GM21447 (cell line): ENCODE data around the gene PDE6A.
"Not testable (repeated sequence)": the region's sequence is repeated elsewhere in the genome, so short reads cannot be mapped to it uniquely, and the experiment has no call there.

Source experiments
- ATAC-seq: cut with Tn5 transposase; IDR thresholded peaks from one replicate; pipeline ENCODE4 v1.9.1; 2021; ENCODE audit not compliant: unreplicated experiment

PDE6A gene

DNA sequence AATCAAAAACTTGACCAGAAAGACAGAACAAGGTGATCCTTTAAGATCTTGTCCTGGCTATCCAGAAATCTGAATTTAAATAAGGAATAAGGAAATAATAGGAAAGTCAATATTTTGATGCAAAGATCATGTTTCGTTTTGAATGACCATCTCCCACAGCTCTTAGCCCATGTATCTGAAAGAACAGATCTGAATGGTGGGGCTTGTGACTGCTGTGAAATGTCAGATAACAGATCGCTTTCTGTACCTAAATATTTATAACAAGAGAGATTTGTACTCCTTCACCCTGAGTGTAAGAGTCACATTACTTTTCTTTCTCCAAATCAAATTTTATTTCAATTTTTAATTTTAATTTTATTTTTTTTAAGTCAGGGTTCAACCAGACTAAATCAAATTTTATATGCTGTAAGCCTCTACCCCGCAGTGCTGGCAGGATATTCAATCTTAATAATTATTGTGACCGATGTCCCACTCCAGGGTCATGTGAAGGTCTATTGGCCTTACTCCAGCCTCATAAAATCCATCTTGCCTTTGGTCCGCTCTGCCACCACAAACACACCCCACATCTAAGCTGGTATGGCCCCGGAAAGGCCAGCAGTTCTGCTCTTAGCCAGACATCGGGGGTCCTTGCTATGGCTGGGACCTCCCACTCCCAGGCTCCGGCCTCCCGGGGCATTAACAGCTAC is 9.0 kb upstream of the PDE6A start:
- no peak for ATAC-seq

GRCh38 chr5:149951138-149951749 is 6.7 kb upstream of the PDE6A start:
- no peak for ATAC-seq

- no peak for ATAC-seq
Observed at GRCh38 chr5:149948993-149949392, 4.4 kb upstream of the PDE6A start.

DNA sequence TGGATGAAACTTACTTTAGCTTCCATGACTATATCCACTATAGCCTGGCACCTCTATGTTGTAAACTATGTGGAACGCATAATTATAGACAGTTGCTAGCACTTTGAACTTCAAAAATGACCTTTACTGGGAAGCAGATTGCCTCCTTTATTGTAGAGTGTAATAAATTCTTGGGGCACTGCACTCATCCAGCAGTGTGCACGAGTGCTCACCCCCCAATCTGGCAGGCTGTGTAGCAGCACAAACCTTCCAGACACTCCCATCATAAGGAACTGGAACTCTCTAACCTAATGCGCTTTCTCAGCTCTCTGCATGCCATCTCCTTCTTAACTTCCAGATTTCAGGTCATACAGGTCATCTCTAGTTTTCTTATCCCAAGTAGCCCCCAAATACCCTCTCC is 1.5 kb upstream of the PDE6A start:
- ATAC-seq: no peak

- not testable (repeated sequence) for ATAC-seq
Observed at GRCh38 chr5:149943177-149943949, 1.2 kb downstream of the PDE6A start.

DNA sequence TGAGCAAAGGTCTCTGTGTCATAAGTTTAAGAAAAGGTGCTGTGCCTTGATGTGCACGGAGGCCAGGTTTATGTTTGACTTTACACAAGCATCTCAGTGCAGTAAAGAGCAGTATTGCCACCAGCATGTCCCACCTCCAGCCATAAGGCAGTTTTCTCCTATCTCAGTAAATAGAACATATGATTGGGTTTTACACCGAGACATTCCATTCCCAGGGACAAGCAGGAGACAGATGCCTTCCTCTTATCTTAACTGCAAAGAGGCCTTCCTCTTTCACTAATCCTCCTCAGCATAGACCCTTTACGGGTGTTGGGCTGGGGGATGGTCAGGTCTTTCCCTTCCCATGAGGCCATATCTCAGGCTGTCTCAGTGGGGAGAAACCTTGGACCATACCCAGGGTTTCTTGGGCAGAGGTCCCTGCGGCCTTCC is 1.8 kb downstream of the PDE6A start:
- not testable (repeated sequence) for ATAC-seq

DNA sequence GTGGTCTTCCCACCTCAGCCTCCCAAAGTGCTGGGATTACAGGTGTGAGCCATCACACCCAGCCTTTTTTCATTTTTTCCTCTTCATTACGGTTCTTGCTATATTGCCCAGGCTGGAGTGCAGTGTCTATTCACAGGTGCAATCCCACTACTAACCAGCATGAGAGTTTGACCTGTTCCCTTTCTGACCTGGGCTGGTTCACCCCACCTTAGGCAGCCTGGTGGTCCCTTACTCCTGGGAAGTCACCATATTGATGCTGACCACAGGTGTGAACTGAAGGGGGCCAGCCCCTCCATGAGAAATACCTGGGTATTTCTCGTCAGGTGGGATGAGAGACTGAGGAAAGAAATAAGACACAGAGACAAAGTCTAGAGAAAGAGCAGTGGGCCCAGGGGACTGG is 2.4 kb downstream of the PDE6A start:
- ATAC-seq: no peak

DNA sequence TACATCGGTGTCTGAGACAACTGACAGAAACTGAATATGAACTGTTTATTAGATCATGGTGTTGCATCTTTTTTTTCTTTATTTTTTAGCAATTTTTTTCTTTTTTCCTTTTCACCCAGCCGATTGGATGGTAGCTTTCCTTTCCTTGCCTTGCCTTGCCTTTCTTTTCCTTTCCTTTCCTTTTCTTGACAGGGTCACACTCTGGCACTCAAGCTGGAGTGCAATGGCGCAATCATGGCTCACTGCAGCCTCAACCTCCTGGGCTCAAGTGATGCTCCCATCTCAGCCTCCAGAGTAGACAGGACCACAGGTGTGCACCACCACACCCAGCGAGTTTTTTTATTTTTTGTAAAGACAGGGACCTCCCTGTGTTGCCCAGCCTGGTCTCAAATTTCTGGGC is 2.8 kb downstream of the PDE6A start:
- no peak for ATAC-seq

DNA sequence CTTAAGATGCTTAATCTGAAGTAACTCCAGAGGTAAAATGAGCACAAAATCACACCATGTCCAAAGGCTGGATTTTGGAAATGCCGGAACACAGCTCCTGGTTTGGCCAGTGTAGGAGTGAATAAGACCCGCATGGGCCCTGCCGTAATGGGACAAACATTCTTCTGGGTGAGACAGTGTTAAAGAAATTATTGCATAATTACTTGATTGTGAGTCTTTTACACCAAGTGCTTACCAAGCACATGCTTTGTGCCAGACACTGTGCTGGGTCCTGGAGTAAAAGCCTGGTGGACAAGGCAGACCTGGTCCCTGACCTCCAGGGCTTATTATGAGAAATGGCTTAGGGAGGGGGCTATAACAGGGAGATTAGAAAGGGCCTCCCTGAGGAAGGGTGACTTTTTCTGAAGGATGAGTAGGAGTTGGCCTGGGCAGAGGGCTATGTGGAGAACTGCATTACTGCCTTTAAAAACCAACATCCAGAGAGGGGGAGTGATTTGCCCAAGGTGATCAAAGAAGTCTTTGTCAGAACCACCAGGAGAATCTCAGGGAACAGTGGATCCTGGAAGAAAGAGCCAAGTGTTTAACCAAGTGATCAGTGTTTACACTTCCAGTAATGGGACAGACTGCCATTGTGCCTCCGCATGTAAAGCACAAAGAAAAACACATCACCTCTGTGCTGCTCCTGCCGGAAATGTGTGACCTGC is 3.5 kb downstream of the PDE6A start:
- no peak for ATAC-seq

DNA sequence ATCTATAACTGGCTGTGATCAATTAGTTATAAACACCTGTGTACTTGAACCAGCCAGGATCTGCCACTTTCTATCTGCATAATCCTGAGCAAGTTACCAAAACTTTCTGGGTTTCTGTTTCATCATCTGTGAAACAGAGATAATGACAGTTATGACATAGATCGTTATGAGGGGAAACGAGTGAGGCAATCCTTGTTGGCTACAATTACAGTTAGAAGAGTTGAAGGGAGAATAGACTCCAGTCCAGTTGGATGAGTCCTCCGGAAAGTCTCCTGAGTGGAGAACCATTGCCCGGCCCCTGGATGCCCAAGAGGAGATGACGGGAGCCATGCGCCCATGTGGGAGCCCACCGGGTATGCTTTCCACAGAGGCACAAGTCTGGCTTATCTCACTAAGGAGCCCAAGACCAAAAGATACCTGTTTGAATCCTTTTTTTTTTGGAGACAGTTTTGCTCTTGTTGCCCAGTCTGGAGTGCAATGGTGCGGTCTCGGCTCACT is 4.5 kb downstream of the PDE6A start:
- ATAC-seq: peak; percentile 72

GRCh38 chr5:149939546-149939945 is 5.0 kb downstream of the PDE6A start:
- ATAC-seq: no peak

DNA sequence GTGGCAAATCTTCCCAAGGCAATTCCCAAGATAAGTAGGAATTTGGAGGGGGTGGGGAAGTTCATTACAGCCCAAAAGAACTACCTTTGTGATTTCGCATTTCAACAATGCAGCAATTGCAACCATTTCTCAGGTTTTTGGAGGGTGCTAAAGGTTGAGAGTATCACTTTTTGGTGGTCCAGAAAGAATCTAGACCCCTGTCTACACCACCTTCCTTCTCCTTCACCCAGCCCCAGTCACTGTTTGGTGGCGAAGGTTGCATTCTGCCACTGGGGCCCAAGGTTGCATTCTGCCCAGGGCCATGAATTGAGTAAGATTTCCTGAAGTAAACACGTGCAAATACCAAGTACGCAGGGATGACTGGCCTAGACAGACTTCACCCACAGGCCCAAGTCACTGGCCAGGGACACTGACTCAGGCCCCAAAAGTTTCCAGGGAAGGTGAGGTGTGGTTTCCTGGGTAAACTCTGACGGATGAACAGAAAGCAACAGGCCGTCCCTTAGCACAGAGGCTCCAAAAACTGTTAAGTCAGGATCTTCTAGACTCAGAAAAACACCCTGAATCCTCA is 5.7 kb downstream of the PDE6A start:
- ATAC-seq: no peak

DNA sequence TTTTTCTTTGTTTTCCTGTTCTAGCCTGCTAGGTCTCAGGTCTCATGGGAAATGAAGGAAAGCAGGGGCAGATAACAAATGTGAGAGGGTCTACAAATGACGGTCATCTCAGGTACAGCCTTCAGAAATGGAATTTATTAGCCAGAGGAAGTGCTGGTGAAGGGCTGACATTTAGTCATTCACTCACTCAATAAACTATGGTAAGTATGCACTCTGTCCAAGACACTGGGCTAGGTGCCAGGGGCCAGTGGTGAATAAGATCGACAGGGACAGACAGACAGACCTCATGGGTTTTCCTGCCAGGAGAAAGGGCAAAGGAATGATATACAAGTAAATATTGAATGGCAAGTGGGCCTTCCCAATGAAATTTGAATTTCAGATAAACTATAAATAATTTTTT is 6.3 kb downstream of the PDE6A start:
- ATAC-seq: no peak

GRCh38 chr5:149937610-149938009 is 7.0 kb downstream of the PDE6A start:
- no peak for ATAC-seq

DNA sequence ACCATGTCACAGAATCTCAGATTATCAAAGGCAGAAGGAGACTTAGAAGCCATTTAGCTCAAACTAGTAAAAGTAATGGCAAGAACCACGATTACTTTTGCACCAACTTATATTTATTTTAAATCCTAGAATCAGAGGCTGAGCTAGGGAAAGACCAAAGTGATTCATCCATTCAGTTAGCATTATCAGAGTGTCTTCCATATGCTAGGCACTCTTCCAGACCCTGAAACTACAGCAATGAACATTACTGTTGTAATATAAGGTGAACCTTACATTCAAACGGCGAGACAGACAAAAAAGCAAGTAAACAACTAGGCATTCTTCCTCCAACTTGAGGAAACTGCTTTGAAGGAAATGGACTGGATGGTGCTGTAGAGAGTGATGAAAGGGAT is 7.9 kb downstream of the PDE6A start:
- ATAC-seq: no peak

- ATAC-seq: no peak
Observed at GRCh38 chr5:149936044-149936699, 8.4 kb downstream of the PDE6A start.

- ATAC-seq: no peak
Observed at GRCh38 chr5:149935431-149935901, 9.1 kb downstream of the PDE6A start.

DNA sequence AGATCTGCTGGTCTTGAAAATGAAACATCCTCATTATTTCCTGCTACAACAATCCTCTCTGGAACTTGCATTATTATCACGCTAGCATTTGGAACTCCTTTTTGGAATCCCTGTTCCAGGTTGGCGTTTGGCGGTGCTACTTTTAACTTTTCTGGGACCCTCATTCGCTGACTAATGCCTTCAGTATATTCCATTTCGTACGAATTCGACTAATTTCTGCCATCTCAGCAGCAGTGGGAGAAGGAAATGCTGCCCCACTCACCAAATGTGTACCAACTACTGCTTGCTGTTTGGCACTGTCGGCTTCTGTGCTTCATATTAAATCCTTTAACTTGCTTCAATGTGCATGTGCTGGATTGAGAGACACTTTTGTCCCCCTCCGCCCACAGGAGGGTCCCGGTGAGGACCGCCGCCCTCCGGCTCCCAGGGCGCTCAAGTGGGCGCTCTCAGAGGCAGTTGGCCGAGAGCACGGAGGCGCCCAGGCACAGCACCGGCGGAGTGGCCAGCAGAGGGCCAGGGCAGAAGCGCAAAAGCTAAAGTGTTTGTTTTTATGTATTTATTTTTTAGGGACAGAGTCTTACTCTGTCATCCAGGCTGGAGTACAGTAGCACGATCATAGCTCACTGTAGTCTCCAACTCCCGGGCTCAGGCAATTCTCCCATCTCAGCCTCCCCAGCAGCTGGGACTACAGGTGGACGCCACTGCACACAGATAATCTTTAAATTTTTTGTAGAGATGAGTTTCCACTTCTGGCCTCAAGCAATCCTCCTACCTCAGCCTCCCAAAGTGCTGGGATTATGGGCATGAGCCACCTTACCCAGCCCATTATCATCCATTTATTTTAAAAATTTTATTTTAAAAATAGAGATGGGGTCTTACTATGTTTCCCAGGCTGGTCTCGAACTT is 11.9 kb downstream of the PDE6A start:
- no peak for ATAC-seq

DNA sequence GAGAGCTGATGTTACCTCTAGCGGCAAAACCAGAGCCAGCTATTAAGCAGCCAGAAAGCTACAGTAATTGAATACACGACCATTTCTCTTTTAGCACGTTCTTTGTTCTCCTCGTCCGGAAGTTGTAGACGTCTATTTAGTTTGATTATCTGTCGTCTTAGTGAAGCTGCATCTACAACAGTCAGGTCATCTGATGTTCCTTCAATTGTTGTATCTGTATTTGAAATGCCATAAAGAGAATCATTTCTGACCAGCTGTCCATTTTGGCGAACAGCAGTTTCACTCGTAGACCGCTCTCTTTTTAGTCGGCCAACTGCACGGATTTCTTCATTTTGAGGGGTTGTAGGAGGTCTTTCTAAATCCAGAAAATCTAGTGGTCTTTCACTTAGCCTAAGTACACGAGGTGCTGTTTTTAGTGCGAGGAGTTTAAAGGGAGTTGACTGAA is 12.6 kb downstream of the PDE6A start:
- ATAC-seq: no peak
